HG03457 (cell line): Measurements from ENCODE around the gene PIEZO2.
"Not testable (repeated sequence)": the region's sequence is repeated elsewhere in the genome, so short reads cannot be mapped to it uniquely, and the experiment has no call there.

Source experiments
- ATAC-seq: cut with Tn5 transposase; IDR thresholded peaks from one replicate; pipeline ENCODE4 v1.9.1; 2021; ENCODE audit warnings: moderate number of reproducible peaks; ENCODE audit not compliant: unreplicated experiment

Gene PIEZO2

GRCh38 chr18:10985689-10986088 is 163.7 kb downstream of the PIEZO2 start:
- no peak for ATAC-seq

- ATAC-seq: no peak
Measured at GRCh38 chr18:10979411-10979810, 170.0 kb downstream of the PIEZO2 start.

- ATAC-seq: no peak
Measured at GRCh38 chr18:10977042-10977441, 172.3 kb downstream of the PIEZO2 start.

- ATAC-seq: no peak
Measured at GRCh38 chr18:10973567-10974203, 175.7 kb downstream of the PIEZO2 start.

GRCh38 chr18:10971717-10972116 is 177.7 kb downstream of the PIEZO2 start:
- ATAC-seq: no peak

GRCh38 chr18:10965119-10965518 is 184.2 kb downstream of the PIEZO2 start:
- ATAC-seq: no peak

- ATAC-seq: no peak
Measured at GRCh38 chr18:10953672-10954071, 195.7 kb downstream of the PIEZO2 start.

- no peak for ATAC-seq
Measured at GRCh38 chr18:10951631-10952544, 197.5 kb downstream of the PIEZO2 start.

GRCh38 chr18:10950876-10951630 is 198.3 kb downstream of the PIEZO2 start:
- ATAC-seq: no peak

- ATAC-seq: no peak
Measured at GRCh38 chr18:10950080-10950875, 199.1 kb downstream of the PIEZO2 start.

- no peak for ATAC-seq
Measured at GRCh38 chr18:10949655-10950054, 199.7 kb downstream of the PIEZO2 start.

- ATAC-seq: no peak
Measured at GRCh38 chr18:10948421-10948820, 200.9 kb downstream of the PIEZO2 start.

- no peak for ATAC-seq
Measured at GRCh38 chr18:10946058-10946457, 203.3 kb downstream of the PIEZO2 start.

- ATAC-seq: no peak
Measured at GRCh38 chr18:10942998-10943397, 206.4 kb downstream of the PIEZO2 start.

GRCh38 chr18:10939822-10940221 is 209.5 kb downstream of the PIEZO2 start:
- ATAC-seq: no peak

- ATAC-seq: no peak
Measured at GRCh38 chr18:10937743-10938640, 211.4 kb downstream of the PIEZO2 start.

GRCh38 chr18:10936176-10937053 is 213.0 kb downstream of the PIEZO2 start:
- ATAC-seq: no peak

GRCh38 chr18:10935588-10935987 is 213.8 kb downstream of the PIEZO2 start:
- no peak for ATAC-seq

GRCh38 chr18:10933648-10934047 is 215.7 kb downstream of the PIEZO2 start:
- ATAC-seq: not testable (repeated sequence)
